NCI-H1105 treated with DMSO at 0.1 percent for 48 hours (cell line): ENCODE results near the gene MFNG.

ENCODE experiments used
- DNase-seq: peaks from one replicate; lab custom pipeline; 2025; lab: John Stamatoyannopoulos, UW

MFNG gene

GRCh38 chr22:37449331-37450001, 36.7 kb downstream of the MFNG start:
- DNase-seq, result no peak

GRCh38 chr22:37448516-37449127, 37.6 kb downstream of the MFNG start:
- peak; percentile 87 for DNase-seq

GRCh38 chr22:37445501-37445900, 40.7 kb downstream of the MFNG start:
- DNase-seq, result no peak

GRCh38 chr22:37443977-37444376, 42.2 kb downstream of the MFNG start:
- no peak for DNase-seq

GRCh38 chr22:37443086-37443485, 43.1 kb downstream of the MFNG start:
- no peak for DNase-seq

- no peak for DNase-seq
Measured at GRCh38 chr22:37442537-37442936, 43.6 kb downstream of the MFNG start.

GRCh38 chr22:37442135-37442534, 44.0 kb downstream of the MFNG start:
- DNase-seq, result no peak

- no peak for DNase-seq
Measured at GRCh38 chr22:37440875-37441274, 45.3 kb downstream of the MFNG start.

GRCh38 chr22:37439347-37439746, 46.8 kb downstream of the MFNG start:
- no peak for DNase-seq

- no peak for DNase-seq
Measured at GRCh38 chr22:37435970-37436603, 50.1 kb downstream of the MFNG start.

- DNase-seq, result no peak
Measured at GRCh38 chr22:37433786-37434185, 52.4 kb downstream of the MFNG start.

- DNase-seq, result no peak
Measured at GRCh38 chr22:37432708-37433054, 53.5 kb downstream of the MFNG start.

- no peak for DNase-seq
Measured at GRCh38 chr22:37431801-37432707, 54.1 kb downstream of the MFNG start.

- no peak for DNase-seq
Measured at GRCh38 chr22:37431366-37431765, 54.8 kb downstream of the MFNG start.

GRCh38 chr22:37430941-37431340, 55.2 kb downstream of the MFNG start:
- no peak for DNase-seq

- DNase-seq, result no peak
Measured at GRCh38 chr22:37428649-37429586, 57.3 kb downstream of the MFNG start.

- DNase-seq, result no peak
Measured at GRCh38 chr22:37427711-37428635, 58.2 kb downstream of the MFNG start.

GRCh38 chr22:37427135-37427710, 59.0 kb downstream of the MFNG start, which contains the start of gene ELFN2:
Gene ELFN2 (minus strand): TSS chr22:37427479. CDS start chr22:37375534, 51,945 bp downstream.
- DNase-seq, result no peak

- no peak for DNase-seq
Measured at GRCh38 chr22:37426706-37427134, 59.5 kb downstream of the MFNG start.
